ENCODE results near the gene UPK3B.
A peak's percentile ranks its signal among the peaks of the same experiment; 100 is the strongest.
"Not testable (repeated sequence)": the region's sequence is repeated elsewhere in the genome, so short reads cannot be mapped to it uniquely, and the experiment has no call there.

Gene UPK3B

GRCh38 chr7:76514926-76515771 lies 4.8 kb downstream of the UPK3B start:
- no peak for DNase-seq

GRCh38 chr7:76515999-76516443 lies 5.7 kb downstream of the UPK3B start:
- peak; percentile 44 for DNase-seq

GRCh38 chr7:76516932-76517331 lies 6.6 kb downstream of the UPK3B start:
- not testable (repeated sequence) for DNase-seq

GRCh38 chr7:76526183-76526582 lies 15.8 kb downstream of the UPK3B start:
- not testable (repeated sequence) for DNase-seq

- DNase-seq: not testable (repeated sequence)
Observed at GRCh38 chr7:76531643-76532042, 21.3 kb downstream of the UPK3B start.

- DNase-seq: not testable (repeated sequence)
Observed at GRCh38 chr7:76543197-76543596, 32.8 kb downstream of the UPK3B start, which contains the start of gene SPDYE16. Gene SPDYE16, minus strand, starts transcription at chr7:76543297. Its CDS starts 1,838 bp downstream, at chr7:76541459.

- DNase-seq: peak; percentile 89
Observed at GRCh38 chr7:76549025-76549854, 38.9 kb downstream of the UPK3B start.

- DNase-seq: not testable (repeated sequence)
Observed at GRCh38 chr7:76549855-76550248, 39.5 kb downstream of the UPK3B start.

GRCh38 chr7:76551992-76552391 lies 41.6 kb downstream of the UPK3B start:
- DNase-seq: not testable (repeated sequence)

- not testable (repeated sequence) for DNase-seq
Observed at GRCh38 chr7:76559685-76560084, 49.3 kb downstream of the UPK3B start.

- not testable (repeated sequence) for DNase-seq
Observed at GRCh38 chr7:76560157-76560556, 49.8 kb downstream of the UPK3B start.

- not testable (repeated sequence) for DNase-seq
Observed at GRCh38 chr7:76561342-76561741, 51.0 kb downstream of the UPK3B start.

GRCh38 chr7:76565001-76565400 lies 54.6 kb downstream of the UPK3B start:
- DNase-seq: not testable (repeated sequence)
